Measurements from ENCODE around the gene CHRM5. TPM values are rescaled to one million over a fixed set of nuclear protein-coding genes. Genes with fewer than 3 reads are reported as not detected.
"Not testable (repeated sequence)": the region's sequence is repeated elsewhere in the genome, so short reads cannot be mapped to it uniquely, and the experiment has no call there.

Gene CHRM5
- total RNA-seq, 6 donors from 2014 or later, result 0.11 to 0.15 TPM; not detected in 4

DNA sequence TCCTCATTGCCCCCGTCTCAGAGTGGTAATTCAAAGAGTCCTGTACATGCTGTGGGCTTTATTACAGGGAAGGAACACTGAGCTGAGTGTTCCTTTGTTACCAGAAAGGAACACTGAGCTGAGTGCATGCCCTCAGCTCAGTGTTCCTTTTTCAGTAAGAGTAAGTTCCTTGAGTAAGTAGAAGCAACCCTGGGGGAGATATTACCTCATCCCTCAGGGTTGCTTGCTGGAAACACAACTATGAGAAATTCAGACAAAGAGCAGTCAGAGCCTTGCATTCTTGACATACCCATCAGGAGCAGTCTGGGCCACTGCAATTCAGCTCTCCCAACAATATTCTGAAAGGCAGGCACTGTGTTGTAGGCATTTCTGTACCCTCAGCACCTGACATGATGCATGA, 17.0 kb downstream of the CHRM5 start:
- ATAC-seq (ENCODE audit: low FRiP score in 2 of 2) (peak in 1 of 2 donors; percentile 53), DNase-seq (no peak)
- Histone ChIP-seq H3K9me3 (no peaks in the 10 kb centered on the region), H3K4me3 (no peak overlapping the region), H3K27me3 (no peaks in the 10 kb centered on the region), H3K27ac (no peak overlapping the region), H3K4me1 (no peaks in the 10 kb centered on the region), H3K36me3 (no peaks in the 10 kb centered on the region)
- 71 to 92% methylated on average over 1 of the region's 1 CpG for WGBS, 2 donors
- no peak for TF ChIP-seq POLR2A (IDR thresholded peaks at IDR 0.05)
- TF ChIP-seq, protein P1, sequence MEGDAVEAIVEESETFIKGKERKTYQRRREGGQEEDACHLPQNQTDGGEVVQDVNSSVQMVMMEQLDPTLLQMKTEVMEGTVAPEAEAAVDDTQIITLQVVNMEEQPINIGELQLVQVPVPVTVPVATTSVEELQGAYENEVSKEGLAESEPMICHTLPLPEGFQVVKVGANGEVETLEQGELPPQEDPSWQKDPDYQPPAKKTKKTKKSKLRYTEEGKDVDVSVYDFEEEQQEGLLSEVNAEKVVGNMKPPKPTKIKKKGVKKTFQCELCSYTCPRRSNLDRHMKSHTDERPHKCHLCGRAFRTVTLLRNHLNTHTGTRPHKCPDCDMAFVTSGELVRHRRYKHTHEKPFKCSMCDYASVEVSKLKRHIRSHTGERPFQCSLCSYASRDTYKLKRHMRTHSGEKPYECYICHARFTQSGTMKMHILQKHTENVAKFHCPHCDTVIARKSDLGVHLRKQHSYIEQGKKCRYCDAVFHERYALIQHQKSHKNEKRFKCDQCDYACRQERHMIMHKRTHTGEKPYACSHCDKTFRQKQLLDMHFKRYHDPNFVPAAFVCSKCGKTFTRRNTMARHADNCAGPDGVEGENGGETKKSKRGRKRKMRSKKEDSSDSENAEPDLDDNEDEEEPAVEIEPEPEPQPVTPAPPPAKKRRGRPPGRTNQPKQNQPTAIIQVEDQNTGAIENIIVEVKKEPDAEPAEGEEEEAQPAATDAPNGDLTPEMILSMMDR (IDR thresholded peaks at IDR 0.05), result no peak
- no peak for TF ChIP-seq EP300 (IDR thresholded peaks at IDR 0.05)

DNA sequence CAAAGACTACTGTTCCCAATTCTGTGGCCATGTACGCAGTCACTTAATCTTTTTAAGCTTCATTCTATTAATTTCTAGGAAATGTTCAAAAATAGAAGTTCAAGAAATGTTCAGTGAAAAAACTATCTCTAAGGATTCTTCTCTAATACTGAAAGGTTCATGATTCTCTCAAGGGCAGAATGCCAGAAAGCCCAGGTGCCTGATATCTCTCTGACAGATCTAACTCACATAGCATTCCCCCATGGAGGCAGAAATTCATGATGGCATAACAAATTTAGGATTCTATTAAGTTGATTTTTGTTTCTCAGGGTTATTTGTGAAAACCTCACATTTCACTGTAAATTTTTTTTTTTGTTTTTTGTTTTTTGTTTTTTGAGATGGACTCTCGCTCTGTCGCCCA, 17.5 kb downstream of the CHRM5 start:
- TF ChIP-seq, protein P1 (IDR thresholded peaks at IDR 0.05), result no peak
- TF ChIP-seq POLR2A (IDR thresholded peaks at IDR 0.05), result no peak
- TF ChIP-seq POLR2AphosphoS5 (IDR thresholded peaks at IDR 0.05), result no peak
- TF ChIP-seq EP300 (IDR thresholded peaks at IDR 0.05), result no peak
- no peak for ATAC-seq (ENCODE audit: low FRiP score in 2 of 2)
- 60 to 67% methylated on average over 3 of the region's 3 CpGs for WGBS, 2 donors

DNA sequence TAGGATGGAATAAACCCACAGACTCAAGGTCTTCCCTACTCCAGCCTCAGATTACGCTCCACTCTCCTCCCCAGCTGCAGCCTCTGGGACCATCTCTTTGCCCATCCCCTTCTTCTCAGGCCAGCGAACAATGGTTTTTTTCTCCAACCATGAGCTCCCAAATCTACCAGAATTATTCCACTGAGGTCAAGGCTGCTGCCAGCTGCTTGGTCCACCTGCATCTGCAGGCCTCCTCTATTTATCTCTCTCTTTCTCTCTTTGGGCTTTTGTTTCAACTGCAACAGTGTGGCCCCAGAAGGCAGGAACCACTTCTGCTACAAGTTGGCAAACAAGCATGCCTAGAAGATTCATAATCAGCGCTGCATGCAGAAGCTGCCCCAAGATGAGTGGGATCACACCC, 19.1 kb downstream of the CHRM5 start:
- DNase-seq, result no peak
- Histone ChIP-seq H3K36me3 (no peaks in the 10 kb centered on the region), H3K4me3 (no peak overlapping the region), H3K27ac (no peak overlapping the region), H3K9me3 (no peaks in the 10 kb centered on the region), H3K4me1 (no peaks in the 10 kb centered on the region), H3K27me3 (no peaks in the 10 kb centered on the region)
- no peak for ATAC-seq (ENCODE audit: low FRiP score in 2 of 2)
- TF ChIP-seq POLR2A (IDR thresholded peaks at IDR 0.05), result no peak
- no peak for TF ChIP-seq POLR2AphosphoS5 (IDR thresholded peaks at IDR 0.05)
- TF ChIP-seq, protein P1 (IDR thresholded peaks at IDR 0.05), result no peak
- TF ChIP-seq EP300 (IDR thresholded peaks at IDR 0.05), result no peak
- WGBS, 2 donors, result 94 to 95% methylated on average over 3 of the region's 3 CpGs

More for the DNA sequence above, 17.5 kb downstream of the CHRM5 start:
- Histone ChIP-seq H3K4me1 (no peaks in the 10 kb centered on the region), H3K4me3 (no peak overlapping the region), H3K27me3 (no peaks in the 10 kb centered on the region), H3K27ac (no peak overlapping the region), H3K9me3 (no peaks in the 10 kb centered on the region), H3K36me3 (no peaks in the 10 kb centered on the region)
- DNase-seq, result no peak

DNA sequence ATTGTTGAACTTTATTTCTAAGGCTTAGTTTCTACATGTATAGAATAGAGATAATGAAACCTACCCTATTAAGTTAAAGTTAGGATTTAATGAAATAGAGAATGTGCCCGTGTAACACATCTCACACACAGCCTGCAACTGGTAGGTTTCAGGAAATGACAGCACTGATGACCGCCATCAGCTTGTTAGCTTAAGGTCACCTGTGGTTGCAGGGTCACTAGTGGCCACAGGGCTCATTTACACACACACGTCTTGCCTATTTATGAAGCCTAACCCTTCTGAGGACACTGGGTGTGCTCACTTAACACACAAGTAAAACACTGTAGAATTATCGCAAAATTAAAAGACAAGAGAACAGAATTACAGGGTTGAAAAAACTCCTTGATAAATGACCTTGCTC, 20.1 kb downstream of the CHRM5 start:
- Histone ChIP-seq H3K36me3 (no peaks in the 10 kb centered on the region), H3K4me1 (no peaks in the 10 kb centered on the region), H3K9me3 (no peaks in the 10 kb centered on the region), H3K27me3 (no peaks in the 10 kb centered on the region), H3K27ac (no peak overlapping the region), H3K4me3 (no peak overlapping the region)
- WGBS, 2 donors, result 90 to 92% methylated on average over 4 of the region's 4 CpGs
- TF ChIP-seq POLR2A (IDR thresholded peaks at IDR 0.05), result no peak
- no peak for DNase-seq
- no peak for ATAC-seq (ENCODE audit: low FRiP score in 2 of 2)

DNA sequence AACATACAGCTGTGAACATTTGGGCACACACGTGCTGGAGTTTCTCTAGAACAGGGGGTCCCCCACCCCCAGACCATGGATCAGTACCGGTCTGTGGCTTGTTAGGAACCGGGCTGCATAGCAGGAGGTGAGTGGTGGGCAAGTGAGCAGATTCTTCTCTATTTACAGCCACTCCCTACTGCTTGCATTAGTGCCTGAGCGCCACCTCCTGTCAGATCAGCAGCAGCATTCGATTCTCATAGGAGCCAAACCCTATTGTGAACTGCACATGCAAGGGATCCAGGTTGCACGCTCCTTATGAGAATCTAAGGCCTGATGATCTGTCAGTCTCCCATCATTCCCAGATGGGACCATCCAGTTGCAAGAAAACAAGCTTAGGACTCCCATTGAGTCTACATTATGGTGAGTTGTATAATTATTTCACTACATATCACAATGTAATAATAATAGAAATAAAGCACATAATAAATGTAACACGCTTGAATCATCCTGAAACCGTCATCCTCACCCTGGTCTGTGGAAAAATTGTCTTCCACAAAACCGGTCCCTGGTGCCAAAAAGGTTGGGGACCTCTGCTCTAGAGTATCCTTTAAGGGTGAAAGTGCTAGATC, 25.8 kb downstream of the CHRM5 start:
- WGBS, 2 donors, result 84 to 94% methylated on average over 9 of the region's 9 CpGs
- Histone ChIP-seq H3K27me3 (no peaks in the 10 kb centered on the region), H3K27ac (no peak overlapping the region), H3K4me3 (no peak overlapping the region), H3K36me3 (no peaks in the 10 kb centered on the region), H3K4me1 (no peaks in the 10 kb centered on the region), H3K9me3 (no peaks in the 10 kb centered on the region)
- TF ChIP-seq, protein P1 (IDR thresholded peaks at IDR 0.05), result no peak
- TF ChIP-seq EP300 (IDR thresholded peaks at IDR 0.05) (no peak), POLR2A (IDR thresholded peaks at IDR 0.05) (no peak), POLR2AphosphoS5 (IDR thresholded peaks at IDR 0.05) (no peak)
- DNase-seq (no peak), ATAC-seq (ENCODE audit: low FRiP score in 2 of 2) (no peak)

DNA sequence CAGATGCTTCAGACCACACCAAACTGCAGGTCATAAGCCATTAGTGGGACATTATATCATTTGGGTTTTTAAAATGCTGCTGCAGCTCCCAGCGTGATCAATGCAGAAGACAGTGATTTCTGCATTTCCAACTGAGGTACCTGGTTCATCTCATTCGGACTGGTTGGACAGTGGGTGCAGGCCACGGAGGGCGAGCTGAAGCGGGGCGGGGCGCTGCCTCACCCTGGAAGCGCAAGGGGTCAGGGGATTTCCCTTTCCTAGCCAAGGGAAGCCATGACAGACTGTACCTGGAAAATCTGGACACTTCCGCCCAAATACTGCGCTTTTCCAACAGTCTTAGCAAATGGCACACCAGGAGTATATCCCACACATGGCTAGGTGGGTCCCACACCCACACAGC, 27.4 kb downstream of the CHRM5 start:
- not testable (repeated sequence) for H3K27me3 ChIP-seq; H3K9me3 ChIP-seq; H3K4me3 ChIP-seq; ATAC-seq (ENCODE audit: low FRiP score in 2 of 2); H3K4me1 ChIP-seq; H3K27ac ChIP-seq; H3K36me3 ChIP-seq
- 89 to 100% methylated on average over 4 to 10 of the region's 10 CpGs for WGBS, 2 donors
- DNase-seq, result peak in 1 of 2 donors; percentile 52
